Suprapubic skin (tissue), 2 donors: ENCODE measurements around the gene CSF1R.

Experiments
- EP300 ChIP-seq: sonication (generic); formaldehyde crosslinking; IDR thresholded peaks from one replicate; pipeline ENCODE4 v1.6.1; 2017; ENCODE audit warnings: antibody characterized with exemption
- POLR2A ChIP-seq, 2 donors: fragments of 450-650 bp; IDR thresholded peaks; one replicate each; pipeline ENCODE4 v1.6.1; 2017; ENCODE audit warnings: antibody characterized with exemption in 2 of 2, mild to moderate bottlenecking in 2 of 2, moderate library complexity in 2 of 2

GRCh38 chr5:150057511-150057910 is 28.8 kb downstream of the CSF1R start:
- TF ChIP-seq EP300: no peak
- no peak for TF ChIP-seq POLR2A (IDR thresholded peaks at IDR 0.05)
